K562 (cell line): ENCODE data around the gene DDX50. TPM values are rescaled to one million over a fixed set of nuclear protein-coding genes. Genes with fewer than 3 reads are reported as not detected.

Experiments
- ATAC-seq: fragments of 200-7000 bp; cut with Tn5 transposase; 3 replicates; pipeline ENCODE4 v1.9.1; 2020; ENCODE audit warnings: moderate library complexity
- BruUV-seq: library from RNA; stranded (reverse); fragments of 400-500 nt; replicated peaks from 2 replicates; lab custom pipeline; 2021; lab: Mats Ljungman, UMichigan
- CTCF ChIA-PET: fragments of 300-600 bp; formaldehyde crosslinking; extraction: SDS; loops from one replicate; lab custom pipeline; 2021; ENCODE audit warnings: low intra/inter-chr PET ratio; lab: Yijun Ruan, JAX
- POLR2A ChIA-PET: fragments of 300-600, 350-650 bp; sonication (Branson Sonifier 250); formaldehyde crosslinking; extraction: SDS; loops from one replicate; lab custom pipeline; 2021; ENCODE audit warnings: antibody characterized with exemption, inconsistent platforms; lab: Yijun Ruan, JAX
- DNase-seq, 4 experiments: peaks; one replicate each; pipeline versions ENCODE4 v3.0.0 to v3.0.0-alpha.2; 2011 to 2018; ENCODE audit warnings: low spot score in 3 of 4, mixed read lengths in 3 of 4; ENCODE audit errors: extremely low read depth in 1 of 4
- FAIRE-seq: peaks from 2 replicates; lab custom pipeline; 2011; peaks lifted over from hg19 to GRCh38; lab: Jason Lieb, UNC
- H2AFZ ChIP-seq: 2 replicates; pipeline ENCODE4 v1.6.0; 2011; ENCODE audit warnings: low read depth, low read length, control low read depth, inconsistent platforms
- H3K27ac ChIP-seq: fragments of 200-600 bp; 3 replicates; pipeline ENCODE4 v1.8.0; 2011; ENCODE audit warnings: low read depth, mild to moderate bottlenecking, control low read depth, inconsistent platforms, low read length, moderate library complexity, mixed read lengths; ENCODE audit errors: extremely low read depth
- H3K27me3 ChIP-seq, 2 experiments: fragments of 300-600 bp in 1 of 2; 2 replicates in 1 of 2; 3 replicates in 1 of 2; pipeline versions ENCODE4 v1.6.0 to v1.8.0; 2011; ENCODE audit warnings: inconsistent platforms in 2 of 2, low read length in 2 of 2, mild to moderate bottlenecking in 1 of 2, mixed read lengths in 1 of 2, moderate library complexity in 1 of 2; ENCODE audit not compliant: control insufficient read depth in 2 of 2, insufficient read depth in 2 of 2
- H3K36me3 ChIP-seq: fragments of 300-600 bp; 3 replicates; pipeline ENCODE4 v1.8.0; 2011; ENCODE audit warnings: mild to moderate bottlenecking, low read length, inconsistent platforms; ENCODE audit not compliant: control insufficient read depth, insufficient read depth
- H3K4me1 ChIP-seq, 2 experiments: fragments of 200-600 bp in 1 of 2; replicated peaks in 1 of 2; 2 replicates in 1 of 2; 3 replicates in 1 of 2; pipeline versions ENCODE4 v1.5.1 to v1.8.0; 2011; ENCODE audit warnings: inconsistent platforms in 2 of 2, low read length in 2 of 2, mild to moderate bottlenecking in 1 of 2, mixed read lengths in 1 of 2, moderate library complexity in 1 of 2; ENCODE audit not compliant: control insufficient read depth in 2 of 2, insufficient read depth in 2 of 2
- H3K4me2 ChIP-seq: 2 replicates; pipeline ENCODE4 v1.6.1; 2011; ENCODE audit warnings: low read length, control low read depth, inconsistent platforms, mixed read lengths; ENCODE audit not compliant: insufficient read depth
- H3K4me3 ChIP-seq: fragments of 200-600 bp; sonication (generic), shearing (Covaris generic); 2 replicates; pipeline ENCODE4 v1.5.1; 2016; ENCODE audit warnings: control low read depth, inconsistent platforms
- H3K79me2 ChIP-seq: fragments of 200-600 bp; 3 replicates; pipeline ENCODE4 v1.8.0; 2011; ENCODE audit warnings: low read length, inconsistent platforms; ENCODE audit not compliant: control insufficient read depth, insufficient read depth
- H3K9ac ChIP-seq, 2 experiments: 2 replicates each; pipeline versions ENCODE4 v1.6.0 to v1.6.1; 2011; ENCODE audit warnings: low read depth in 2 of 2, low read length in 2 of 2, control low read depth in 1 of 2, inconsistent platforms in 1 of 2, mild to moderate bottlenecking in 1 of 2, mixed read lengths in 1 of 2; ENCODE audit not compliant: insufficient read depth in 1 of 2
- H3K9me1 ChIP-seq: one replicate; pipeline ENCODE4 v1.6.0; 2011; ENCODE audit warnings: inconsistent platforms, mild to moderate bottlenecking, low read length, moderate library complexity; ENCODE audit not compliant: control insufficient read depth, insufficient read depth
- H3K9me3 ChIP-seq: replicated peaks from 2 replicates; pipeline ENCODE4 v1.5.1; 2011; ENCODE audit warnings: low read depth, low read length, inconsistent platforms; ENCODE audit not compliant: control insufficient read depth, insufficient read depth
- H4K20me1 ChIP-seq: replicated peaks from 2 replicates; pipeline ENCODE4 v1.6.1; 2011; ENCODE audit warnings: low read length, inconsistent platforms, mixed read lengths; ENCODE audit not compliant: control insufficient read depth, insufficient read depth
- CREB1 ChIP-seq, 2 experiments: sonication (generic) in 1 of 2; formaldehyde crosslinking in 1 of 2; IDR thresholded peaks; 2 replicates each; pipeline versions ENCODE4 v1.6.1 to v1.8.0; 2012 to 2022; ENCODE audit warnings: inconsistent platforms in 1 of 2, mild to moderate bottlenecking in 1 of 2, missing genetic modification reagents in 1 of 2, moderate library complexity in 1 of 2
- ESRRA ChIP-seq: fragments of 450-650 bp; IDR thresholded peaks from 2 replicates; pipeline ENCODE4 v1.6.1; 2014; ENCODE audit warnings: low read depth, mild to moderate bottlenecking, moderate library complexity, borderline replicate concordance
- NBN ChIP-seq: fragments of 450-650 bp; IDR thresholded peaks from 2 replicates; pipeline ENCODE4 v1.6.1; 2016; ENCODE audit warnings: low read depth, mild to moderate bottlenecking
- POLR2A ChIP-seq: fragments of 450-650 bp; conservative IDR thresholded peaks from 2 replicates; pipeline ENCODE4 v1.6.1; 2016
- POLR2B ChIP-seq: fragments of 450-650 bp; IDR thresholded peaks from 2 replicates; pipeline ENCODE4 v1.6.1; 2018; ENCODE audit warnings: low read depth; ENCODE audit not compliant: partially characterized antibody
- SAFB ChIP-seq: fragments of 200-400 bp; formaldehyde crosslinking; IDR thresholded peaks from 2 replicates; pipeline ENCODE4 v1.6.1; 2017; ENCODE audit warnings: low read depth, low read length, borderline replicate concordance
- SMAD4 ChIP-seq: fragments of 250-450 bp; sonication (Bioruptor Pico); conservative IDR thresholded peaks from 2 replicates; pipeline ENCODE4 v1.8.0; 2021; ENCODE audit warnings: inconsistent platforms, mild to moderate bottlenecking, moderate library complexity
- SUPT5H ChIP-seq: fragments of 450-650 bp; IDR thresholded peaks from 2 replicates; pipeline ENCODE4 v1.6.1; 2016
- THRB ChIP-seq: fragments of 450-650 bp; formaldehyde crosslinking; conservative IDR thresholded peaks from 2 replicates; pipeline ENCODE4 v1.4.0; 2022; ENCODE audit warnings: mild to moderate bottlenecking, missing genetic modification characterization
- ZNF165 ChIP-seq: fragments of 250-450 bp; sonication (Bioruptor Pico); IDR thresholded peaks from 2 replicates; pipeline ENCODE4 v1.4.0; 2020; ENCODE audit warnings: borderline replicate concordance
- ZNF217 ChIP-seq: sonication (generic); formaldehyde crosslinking; IDR thresholded peaks from 2 replicates; pipeline ENCODE4 v1.8.0; 2022; ENCODE audit warnings: mild to moderate bottlenecking, missing genetic modification reagents
- WGBS: fragments of 100-300 bp; shearing (Covaris generic); methylation state at CpG from one replicate; pipeline ENCODE4 v1.1.6; 2016; ENCODE audit warnings: low coverage, mixed read lengths; ENCODE audit not compliant: insufficient coverage; ENCODE audit errors: missing lambda C conversion rate; 5-methylcytosine and 5-hydroxymethylcytosine counted together
- in situ Hi-C: fragments of 300-500 bp; cut with MboI; formaldehyde crosslinking; loops from 4 replicates; pipeline ENCODE4 v1.15.0; 2018; ENCODE audit warnings: inconsistent platforms, mixed read lengths
- intact Hi-C: fragments of 100-400 bp; cut with micrococcal nuclease; formaldehyde crosslinking; loops from 2 replicates; pipeline ENCODE4 v1.14.2; 2022
- polyA plus RNA-seq, 8 experiments: library from polyadenylated mRNA; depleted of rRNA in 4 of 8; stranded (reverse) in 5 of 8; unstranded in 3 of 8; fragments of >200 nt; fragmentation: Nextera tagmentation in 2 of 8; fragmentation: Illumina TruSeq in 1 of 8; extraction: Ambion mirVana in 2 of 8; extraction: Trizol in 1 of 8; gene quantifications; 2 replicates each; pipeline versions ENCODE4 v1.2.1 to v1.2.3, GENCODE V29; 2011 to 2014; ENCODE audit warnings: inconsistent platforms in 1 of 8, missing spikeins in 1 of 8
- total RNA-seq, 7 experiments: library from RNA; depleted of rRNA in 6 of 7; stranded (reverse); fragments of >200 nt in 6 of 7; fragmentation: Illumina TruSeq in 2 of 7; extraction: Trizol in 2 of 7; gene quantifications; 2 replicates each; pipeline versions ENCODE4 v1.2.1 to v1.2.3, GENCODE V29; 2011 to 2021; ENCODE audit warnings: low replicate concordance in 1 of 7

DDX50 gene
- total and polyA plus RNA-seq, 9 of the 15 experiments (the other 6 are each of a cell fraction or from before 2014, with no cell fraction given) = 36.7 to 86.8 (median 57.4) TPM

- ChIA-PET POLR2A (interaction anchor here (0.6 to 1.7 kb wide), 3 partner anchors 9 to 384 kb away, joined by 4 to 14 read pairs (median 7); no protein-coding TSS in a partner anchor), CTCF (interaction anchor here (0.7 kb wide), 1 partner anchor 1947 kb away, joined by 6 read pairs; no protein-coding TSS in a partner anchor)
- DNase-seq = no peak
- Histone ChIP-seq H3K9ac (no peak overlapping the region), H3K36me3 (peaks cover 44% of the 10 kb centered on the region), H3K9me1 (no peaks in the 10 kb centered on the region), H2AFZ (no peak overlapping the region), H4K20me1 (no peaks in the 10 kb centered on the region), H3K79me2 (peaks cover 13% of the 10 kb centered on the region; the same call in 2 of the 3 replicates), H3K9me3 (no peaks in the 10 kb centered on the region), H3K4me1 (peaks cover 6 to 7% of the 10 kb centered on the region in 2 experiments; a peak in 3 of 5 replicates), H3K27ac (no peak overlapping the region), H3K4me3 (no peak overlapping the region), H3K4me2 (no peak overlapping the region), H3K27me3 (no peaks in the 10 kb centered on the region)
- no peak for ATAC-seq
- in situ Hi-C loops = no loop called here
- FAIRE-seq = no peak
- no TSS peak for BruUV-seq
- intact Hi-C loops = no loop called here
- 61% methylated on average over 3 of the region's 3 CpGs for WGBS
- TF ChIP-seq NBN = no peak
- no peak for TF ChIP-seq SAFB
- TF ChIP-seq ESRRA = peak; percentile 94
- TF ChIP-seq SMAD4 (CRISPR knock-in tag) = no peak
- 0 out of 2 replicates have a peak, but pooled peaks have one; percentile 15 for TF ChIP-seq THRB (CRISPR knock-in tag)
- TF ChIP-seq SUPT5H = 0 out of 2 replicates have a peak, but pooled peaks have one; percentile 29
- 0 out of 2 replicates have a peak, but pooled peaks have one; percentile 22 for TF ChIP-seq POLR2A
- TF ChIP-seq POLR2B = no peak
- TF ChIP-seq ZNF217 (CRISPR knock-in tag) = no peak
- no peak for TF ChIP-seq CREB1 (IDR thresholded peaks at IDR 0.05)
- 0 out of 2 replicates have a peak, but pooled peaks have one; percentile 17 for TF ChIP-seq CREB1 (CRISPR knock-in tag; IDR thresholded peaks at IDR 0.05)
- no peak for TF ChIP-seq ZNF165
These were observed 49.5 kb downstream of the DDX50 start for GRCh38 chr10:68950598-68950997.
